HG03095 (cell line): ENCODE results near the gene CKLF.
"Not testable (repeated sequence)": the region's sequence is repeated elsewhere in the genome, so short reads cannot be mapped to it uniquely, and the experiment has no call there.

Source experiments
- ATAC-seq: cut with Tn5 transposase; IDR thresholded peaks from one replicate; pipeline ENCODE4 v1.9.1; 2021; ENCODE audit warnings: moderate library complexity; ENCODE audit not compliant: unreplicated experiment

Gene CKLF

DNA sequence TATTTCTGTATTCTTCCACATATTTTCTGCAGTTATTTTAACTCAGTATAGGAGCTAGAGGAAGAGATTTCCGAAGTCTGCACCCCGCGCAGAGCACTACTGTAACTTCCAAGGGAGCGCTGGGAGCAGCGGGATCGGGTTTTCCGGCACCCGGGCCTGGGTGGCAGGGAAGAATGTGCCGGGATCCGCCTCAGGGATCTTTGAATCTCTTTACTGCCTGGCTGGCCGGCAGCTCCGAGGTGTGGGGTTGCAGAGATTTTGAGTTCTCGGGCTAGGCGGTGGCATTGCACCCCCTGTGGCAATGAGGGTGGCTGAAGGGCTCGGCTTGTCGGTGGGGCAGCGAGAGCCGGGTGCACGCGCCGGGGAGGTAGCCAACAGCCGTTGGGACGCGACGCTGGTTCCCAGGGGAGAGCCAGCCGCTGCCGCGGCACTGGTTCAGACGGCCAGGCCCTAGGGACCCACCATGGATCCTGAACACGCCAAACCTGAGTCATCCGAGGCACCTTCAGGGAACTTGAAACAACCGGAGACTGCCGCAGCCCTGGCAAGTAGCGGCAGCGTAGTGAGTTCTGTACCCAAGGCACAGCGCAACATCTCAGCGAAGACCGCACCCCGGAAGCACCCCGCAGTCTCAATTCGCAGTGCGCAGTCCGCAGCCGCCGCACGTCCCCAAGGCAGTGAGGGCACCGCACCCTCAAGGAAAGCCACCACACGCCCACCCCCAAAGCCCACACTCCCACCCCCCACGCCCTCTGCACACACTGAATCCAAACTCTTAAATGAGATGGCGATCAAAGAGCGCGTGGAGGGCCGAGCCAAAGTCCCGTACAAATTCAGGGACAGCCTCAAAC lies 13.9 kb downstream of the CKLF start, which contains the start of gene CMTM1:
CMTM1 (plus strand) TSS at position 389 of the 851 bp plus-strand sequence; CDS start at position 464, 75 bp downstream.
- ATAC-seq, result no peak

DNA sequence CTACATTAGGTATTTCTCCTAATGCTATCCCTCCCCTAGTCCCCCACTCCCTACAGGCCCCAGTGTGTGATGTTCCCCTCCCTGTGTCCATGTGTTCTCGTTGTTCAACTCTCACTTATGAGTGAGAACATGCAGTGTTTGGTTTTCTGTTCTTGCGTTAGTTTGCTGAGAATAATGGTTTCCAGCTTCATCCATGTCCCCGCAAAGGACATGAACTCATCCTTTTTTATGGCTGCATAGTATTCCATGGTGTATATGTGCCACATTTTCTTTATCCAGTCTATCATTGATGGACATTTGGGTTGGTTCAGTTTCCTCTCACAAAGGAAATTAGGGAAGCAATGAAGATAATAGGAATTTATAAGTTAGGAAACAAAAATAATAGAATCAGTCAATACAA lies 14.9 kb downstream of the CKLF start:
- not testable (repeated sequence) for ATAC-seq

- ATAC-seq, result no peak
These were observed 16.0 kb downstream of the CKLF start for GRCh38 chr16:66568355-66568754.

GRCh38 chr16:66569131-66569530 lies 16.8 kb downstream of the CKLF start:
- ATAC-seq, result no peak

DNA sequence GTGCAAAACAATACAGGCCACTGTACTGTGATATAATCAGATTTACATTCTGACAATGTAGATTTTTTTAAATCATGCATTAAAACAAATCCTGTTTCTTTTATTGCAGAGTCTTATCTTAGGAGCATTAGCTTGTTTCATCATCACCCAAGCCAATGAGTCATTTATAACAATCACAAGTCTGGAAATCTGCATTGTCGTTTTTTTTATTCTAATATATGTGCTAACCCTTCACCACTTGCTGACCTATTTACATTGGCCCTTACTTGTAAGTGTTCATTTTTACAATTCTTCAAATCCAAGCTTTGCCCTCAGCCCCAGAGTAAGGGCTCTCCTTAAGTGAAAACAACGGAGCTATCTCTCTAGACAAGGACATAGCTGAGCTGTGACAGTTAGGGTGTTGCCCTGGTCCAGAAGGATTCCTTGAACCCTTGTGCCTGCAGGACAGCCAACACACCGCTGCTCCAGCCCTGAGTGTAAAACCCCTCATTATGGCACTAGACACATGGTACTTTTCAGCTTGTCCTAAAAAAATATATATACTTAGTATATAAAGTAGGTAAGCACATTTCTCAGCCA lies 17.5 kb downstream of the CKLF start:
- ATAC-seq, result no peak

GRCh38 chr16:66572356-66572755 lies 20.0 kb downstream of the CKLF start:
- no peak for ATAC-seq

DNA sequence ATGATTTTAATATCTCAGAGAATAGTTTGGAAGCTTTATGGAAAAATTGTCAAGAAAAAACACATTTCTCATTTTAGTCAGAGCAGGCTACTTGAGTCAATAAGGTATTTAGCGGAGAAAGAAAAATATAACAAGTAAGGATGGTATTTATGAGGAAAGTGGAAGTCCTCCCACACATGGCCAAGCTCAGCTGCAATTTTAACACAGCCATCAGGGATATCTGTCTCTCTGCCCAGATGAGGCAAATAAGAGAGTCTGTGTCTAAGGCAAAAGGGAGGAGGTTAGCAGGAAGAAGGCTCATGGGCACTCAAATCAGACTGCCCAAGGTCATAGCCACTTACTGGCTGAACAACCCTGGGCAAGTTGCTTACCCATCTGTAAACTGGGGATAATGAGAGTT lies 21.7 kb downstream of the CKLF start:
- no peak for ATAC-seq

DNA sequence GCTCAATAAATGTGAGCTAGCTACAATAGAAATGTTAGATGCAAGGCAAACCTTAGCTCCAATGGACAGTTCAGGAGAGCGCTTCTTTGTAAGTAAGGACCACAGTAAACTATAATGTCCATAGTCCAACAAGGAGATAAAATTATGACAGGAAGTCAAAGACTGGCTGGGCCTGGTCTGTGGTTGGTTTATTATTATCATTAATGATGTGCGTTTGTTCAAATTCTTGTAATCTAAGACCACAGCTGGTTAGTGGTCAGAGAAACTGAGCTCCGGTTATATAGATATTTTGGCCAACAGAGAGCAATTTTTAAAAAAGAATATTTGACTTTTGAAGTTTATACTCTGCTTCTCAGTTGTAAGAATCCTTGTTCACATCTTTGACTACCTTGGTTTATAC lies 22.2 kb downstream of the CKLF start:
- ATAC-seq, result no peak

- no peak for ATAC-seq
These were observed 22.7 kb downstream of the CKLF start for GRCh38 chr16:66575060-66575459.

DNA sequence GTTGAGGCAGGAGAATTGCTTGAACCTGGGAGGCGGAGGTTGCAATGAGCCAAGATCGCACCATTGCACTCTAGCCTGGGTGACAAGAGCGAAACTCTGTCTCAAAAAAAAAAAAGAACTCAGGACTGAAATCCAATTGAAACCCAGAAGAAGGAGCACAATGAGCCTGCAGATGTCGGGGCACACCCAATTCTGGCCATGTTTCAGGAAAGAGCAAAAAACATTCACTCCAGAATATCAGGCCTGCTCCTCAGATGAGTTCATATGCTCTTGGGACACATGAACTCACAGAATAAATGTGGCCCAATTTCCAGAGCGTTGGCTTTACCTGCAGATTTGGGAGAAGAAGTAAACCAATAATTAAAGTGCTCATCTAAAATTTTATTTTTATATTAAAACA lies 23.9 kb downstream of the CKLF start:
- ATAC-seq, result no peak

GRCh38 chr16:66578651-66579531 lies 26.5 kb downstream of the CKLF start, which contains the start of gene CMTM2:
TSS of gene CMTM2 (plus strand) at chr16:66579463. CDS start at chr16:66579608, 145 bp downstream.
- no peak for ATAC-seq

- ATAC-seq, result no peak
These were observed 28.3 kb downstream of the CKLF start for GRCh38 chr16:66580605-66581209.

DNA sequence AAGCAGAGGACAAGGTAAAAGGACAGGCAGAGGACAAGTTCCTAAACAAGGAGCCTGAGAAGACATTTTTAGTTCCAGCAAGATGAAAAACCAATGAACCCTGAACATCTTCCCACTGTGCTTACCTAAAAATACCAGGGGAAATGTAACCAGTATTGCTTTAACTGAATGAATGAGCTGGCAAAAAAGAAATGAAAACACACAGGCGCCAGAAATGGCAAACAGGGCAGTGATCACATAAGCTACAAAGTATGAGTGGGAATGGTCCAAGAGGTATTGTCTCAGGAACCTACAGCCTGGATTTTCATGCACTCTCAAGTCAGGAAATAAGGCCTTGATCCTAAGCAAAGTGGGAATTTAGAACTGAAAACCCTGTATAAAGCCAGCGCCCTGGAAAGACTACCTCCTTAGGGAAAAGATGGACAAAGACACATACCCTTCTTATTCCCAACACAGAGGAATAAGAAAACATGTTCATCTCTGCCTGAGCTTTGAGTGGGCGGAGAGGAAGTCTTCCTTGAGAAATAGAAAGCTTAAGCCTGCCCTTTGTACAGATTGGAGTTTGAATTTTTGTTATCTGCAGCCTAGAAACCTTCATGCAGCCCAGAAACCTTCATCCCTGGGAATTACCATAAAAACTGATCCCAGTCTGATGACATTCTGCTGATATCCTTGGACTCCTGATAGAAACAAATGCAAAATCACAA lies 29.0 kb downstream of the CKLF start:
- no peak for ATAC-seq

DNA sequence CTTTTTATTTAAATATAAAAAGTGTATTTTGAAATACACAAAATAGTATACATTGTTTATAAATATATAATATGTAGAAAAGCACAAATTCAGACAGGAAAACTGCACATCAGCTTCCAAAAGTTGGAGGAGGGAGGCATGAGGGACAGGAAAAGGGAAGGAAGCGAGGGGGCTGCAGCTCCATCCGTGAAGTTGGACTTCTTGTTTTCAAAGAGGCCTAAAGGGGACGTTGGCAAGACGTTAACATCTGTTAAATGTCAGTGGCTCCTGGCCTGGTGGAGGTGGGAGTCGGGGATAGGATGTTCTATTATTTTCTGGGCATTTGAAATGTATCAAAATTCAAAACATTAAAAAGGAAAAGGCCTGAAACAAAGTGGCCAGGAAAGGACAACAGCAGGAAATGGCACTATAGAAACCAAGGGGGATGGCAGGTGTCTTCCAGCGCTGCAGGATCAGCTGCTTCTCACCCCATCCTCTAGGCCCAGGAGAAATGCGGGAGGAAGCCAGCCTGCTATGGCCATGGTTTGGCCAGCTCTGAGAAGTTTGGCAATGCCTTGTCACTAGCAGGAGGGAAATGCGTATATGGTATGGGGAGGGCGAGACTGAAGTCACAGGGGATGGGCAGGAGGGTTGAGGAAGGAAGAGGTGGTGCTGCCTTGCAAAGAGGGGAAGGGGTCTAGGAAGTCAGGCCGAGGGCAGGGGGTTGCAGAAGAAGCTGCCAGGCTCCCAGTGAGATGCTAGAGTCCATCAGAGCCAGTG lies 33.3 kb downstream of the CKLF start:
- ATAC-seq, result no peak

- no peak for ATAC-seq
These were observed 35.7 kb downstream of the CKLF start for GRCh38 chr16:66587881-66588600.

- ATAC-seq, result peak; percentile 77
These were observed 36.8 kb downstream of the CKLF start for GRCh38 chr16:66588981-66589713.

GRCh38 chr16:66590322-66590721 lies 37.9 kb downstream of the CKLF start:
- peak; percentile 47 for ATAC-seq

DNA sequence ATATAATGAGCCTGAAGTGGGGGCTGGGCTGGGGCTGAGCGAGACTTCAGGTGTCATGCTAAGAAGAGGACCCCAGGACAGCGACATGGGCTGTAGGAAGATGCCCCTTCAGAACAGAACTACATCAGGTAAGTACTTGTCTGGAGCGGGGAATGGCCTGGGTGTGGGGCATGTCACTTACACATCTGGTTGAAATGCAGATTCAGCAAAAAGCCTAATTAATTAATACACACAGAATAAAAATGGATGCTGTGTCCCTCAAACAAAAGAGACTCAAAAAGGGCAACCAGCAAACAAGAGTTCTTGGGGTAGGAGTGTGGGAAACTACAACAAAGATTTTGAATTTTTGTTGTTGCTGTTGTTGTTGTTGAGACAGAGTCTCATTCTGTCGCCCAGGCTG lies 38.6 kb downstream of the CKLF start:
- ATAC-seq, result no peak
